ENCODE data around the gene PRKAR1A.
"Not testable (repeated sequence)": the region's sequence is repeated elsewhere in the genome, so short reads cannot be mapped to it uniquely, and the experiment has no call there.

The PRKAR1A gene

GRCh38 chr17:68576811-68577496 lies 64.7 kb downstream of the PRKAR1A start:
- no peaks in the 10 kb centered on the region for H3K4me1 ChIP-seq (ENCODE audit: control insufficient read depth, insufficient read depth, low read length)
- H3K36me3 ChIP-seq (ENCODE audit: control insufficient read depth, insufficient read depth, low read length) = no peaks in the 10 kb centered on the region
- H3K4me3 ChIP-seq (ENCODE audit: low read length) = no peak overlapping the region
- no peak overlapping the region for H3K9ac ChIP-seq (ENCODE audit: low read length)
- no peaks in the 10 kb centered on the region for H3K27me3 ChIP-seq (ENCODE audit: control insufficient read depth, insufficient read depth, low read length)
- no peaks in the 10 kb centered on the region for H3K9me3 ChIP-seq (ENCODE audit: control insufficient read depth, low read length)

- no peaks in the 10 kb centered on the region for H3K9me3 ChIP-seq (ENCODE audit: control insufficient read depth, low read length)
- no peak overlapping the region for H3K4me3 ChIP-seq (ENCODE audit: low read length)
- no peaks in the 10 kb centered on the region for H3K27me3 ChIP-seq (ENCODE audit: control insufficient read depth, insufficient read depth, low read length)
- no peaks in the 10 kb centered on the region for H3K36me3 ChIP-seq (ENCODE audit: control insufficient read depth, insufficient read depth, low read length)
- H3K4me1 ChIP-seq (ENCODE audit: control insufficient read depth, insufficient read depth, low read length) = no peaks in the 10 kb centered on the region
- H3K9ac ChIP-seq (ENCODE audit: low read length) = no peak overlapping the region
These were observed 65.2 kb downstream of the PRKAR1A start for GRCh38 chr17:68577497-68577821.

GRCh38 chr17:68578236-68578635 lies 66.0 kb downstream of the PRKAR1A start:
- Histone ChIP-seq H3K27me3 (ENCODE audit: control insufficient read depth, insufficient read depth, low read length) (no peaks in the 10 kb centered on the region), H3K4me1 (ENCODE audit: control insufficient read depth, insufficient read depth, low read length) (no peaks in the 10 kb centered on the region)

DNA sequence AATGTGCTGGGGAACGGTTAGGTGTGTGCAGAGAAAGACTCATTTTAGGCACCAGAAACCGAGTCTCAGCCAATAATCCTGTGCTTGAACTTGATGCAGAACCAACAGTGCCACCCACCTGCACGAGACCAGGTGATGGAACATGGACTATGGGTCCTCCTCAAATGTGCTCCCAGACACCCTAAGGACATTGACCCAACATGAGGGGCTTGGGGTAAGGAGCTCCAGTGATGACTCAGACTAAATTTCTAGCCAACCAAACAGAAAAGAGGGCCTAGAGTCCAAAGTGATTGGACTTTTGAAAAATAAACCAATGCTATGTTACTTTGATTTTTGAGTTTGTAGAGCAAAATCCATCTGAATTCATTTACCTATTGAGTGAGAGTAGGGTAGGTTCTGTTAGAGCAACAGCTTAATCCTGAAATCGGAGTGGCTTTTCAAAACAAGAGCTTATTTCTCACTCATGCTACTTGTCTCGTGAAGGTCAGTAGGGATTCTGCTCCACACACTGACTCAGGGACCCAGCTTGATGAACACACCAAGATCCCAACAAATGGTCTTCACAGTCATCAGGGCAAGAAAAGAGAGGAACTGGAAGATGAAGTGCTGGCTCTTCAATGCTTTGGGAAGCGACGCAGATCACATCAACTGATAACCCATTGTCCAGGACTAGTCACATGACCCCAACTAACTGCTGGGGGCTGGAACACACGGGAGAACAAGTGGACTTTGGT lies 67.1 kb downstream of the PRKAR1A start:
- Histone ChIP-seq H3K27me3 (ENCODE audit: control insufficient read depth, insufficient read depth, low read length) (no peaks in the 10 kb centered on the region), H3K9me3 (ENCODE audit: control insufficient read depth, low read length) (no peaks in the 10 kb centered on the region), H3K9ac (ENCODE audit: low read length) (no peak overlapping the region), H3K36me3 (ENCODE audit: control insufficient read depth, insufficient read depth, low read length) (no peaks in the 10 kb centered on the region), H3K4me3 (ENCODE audit: low read length) (no peak overlapping the region), H3K4me1 (ENCODE audit: control insufficient read depth, insufficient read depth, low read length) (no peaks in the 10 kb centered on the region)

More at GRCh38 chr17:68578236-68578635, 66.0 kb downstream of the PRKAR1A start:
- Histone ChIP-seq H3K9me3 (ENCODE audit: control insufficient read depth, low read length) (no peaks in the 10 kb centered on the region), H3K36me3 (ENCODE audit: control insufficient read depth, insufficient read depth, low read length) (no peaks in the 10 kb centered on the region), H3K4me3 (ENCODE audit: low read length) (no peak overlapping the region), H3K9ac (ENCODE audit: low read length) (no peak overlapping the region)

- H3K9ac ChIP-seq (ENCODE audit: low read length) = no peak overlapping the region
- no peaks in the 10 kb centered on the region for H3K27me3 ChIP-seq (ENCODE audit: control insufficient read depth, insufficient read depth, low read length)
- H3K4me1 ChIP-seq (ENCODE audit: control insufficient read depth, insufficient read depth, low read length) = no peaks in the 10 kb centered on the region
- H3K9me3 ChIP-seq (ENCODE audit: control insufficient read depth, low read length) = no peaks in the 10 kb centered on the region
- H3K36me3 ChIP-seq (ENCODE audit: control insufficient read depth, insufficient read depth, low read length) = no peaks in the 10 kb centered on the region
- no peak overlapping the region for H3K4me3 ChIP-seq (ENCODE audit: low read length)
These were observed 68.1 kb downstream of the PRKAR1A start for GRCh38 chr17:68580236-68580770.

DNA sequence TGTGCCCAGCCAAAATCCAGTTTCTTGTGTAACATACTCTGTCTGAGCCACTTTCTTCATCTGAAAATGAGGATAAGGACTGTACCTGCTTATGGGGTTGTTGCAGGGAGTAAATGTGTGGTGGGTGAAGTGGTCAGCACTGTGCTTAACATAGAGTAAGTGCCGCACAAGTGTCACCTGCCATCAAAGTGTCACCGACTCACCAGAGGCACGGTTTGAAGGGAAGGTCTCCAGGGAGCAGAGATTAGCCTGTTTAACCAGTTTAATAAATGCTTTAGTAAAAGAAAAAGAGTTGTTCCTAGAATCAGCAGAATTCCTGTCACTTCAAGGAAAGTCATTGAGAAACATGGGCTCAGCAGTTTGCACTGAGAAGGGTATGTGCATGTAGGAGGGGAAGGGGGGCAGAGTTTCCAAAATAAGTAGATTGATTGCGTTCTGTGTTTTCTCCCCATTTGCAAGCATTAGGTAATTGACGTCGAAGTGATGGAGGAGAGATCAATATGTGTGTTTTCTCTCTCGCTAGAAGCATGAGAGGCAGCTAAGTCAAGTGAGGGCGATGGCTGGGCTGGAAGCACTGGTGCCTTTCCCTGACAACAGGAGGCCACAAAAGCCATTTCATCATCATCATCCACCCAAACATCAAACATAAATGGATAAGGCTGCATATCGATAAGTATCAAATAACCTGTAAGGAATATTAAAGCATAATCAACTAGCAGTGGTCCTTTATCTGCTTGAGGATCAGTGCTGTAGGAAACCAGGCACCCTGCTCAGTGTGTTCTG lies 69.8 kb downstream of the PRKAR1A start:
- Histone ChIP-seq H3K4me3 (ENCODE audit: low read length) (no peak overlapping the region), H3K36me3 (ENCODE audit: control insufficient read depth, insufficient read depth, low read length) (no peaks in the 10 kb centered on the region), H3K4me1 (ENCODE audit: control insufficient read depth, insufficient read depth, low read length) (no peaks in the 10 kb centered on the region), H3K9ac (ENCODE audit: low read length) (no peak overlapping the region), H3K9me3 (ENCODE audit: control insufficient read depth, low read length) (no peaks in the 10 kb centered on the region), H3K27me3 (ENCODE audit: control insufficient read depth, insufficient read depth, low read length) (no peaks in the 10 kb centered on the region)

DNA sequence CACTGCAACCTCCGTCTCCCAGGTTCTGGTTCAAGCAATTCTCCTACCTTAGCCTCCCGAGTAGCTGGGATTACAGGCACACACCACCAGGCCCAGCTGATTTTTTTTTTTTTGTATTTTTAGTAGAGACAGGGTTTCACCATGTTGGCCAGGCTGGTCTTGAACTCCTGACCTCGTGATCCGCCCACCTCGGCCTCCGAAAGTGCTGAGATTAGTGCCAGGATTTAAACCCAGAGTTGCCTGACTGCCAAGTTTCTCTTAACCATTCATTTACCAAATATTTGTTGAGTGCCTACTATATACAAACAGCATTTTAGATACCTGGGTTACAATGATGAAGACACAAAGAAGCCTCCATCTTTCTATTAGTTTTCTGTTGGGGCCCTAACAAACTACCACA lies 70.6 kb downstream of the PRKAR1A start:
- not testable (repeated sequence) for H3K36me3 ChIP-seq (ENCODE audit: control insufficient read depth, insufficient read depth, low read length); H3K27me3 ChIP-seq (ENCODE audit: control insufficient read depth, insufficient read depth, low read length); H3K4me3 ChIP-seq (ENCODE audit: low read length); H3K9ac ChIP-seq (ENCODE audit: low read length); H3K9me3 ChIP-seq (ENCODE audit: control insufficient read depth, low read length); H3K4me1 ChIP-seq (ENCODE audit: control insufficient read depth, insufficient read depth, low read length)

DNA sequence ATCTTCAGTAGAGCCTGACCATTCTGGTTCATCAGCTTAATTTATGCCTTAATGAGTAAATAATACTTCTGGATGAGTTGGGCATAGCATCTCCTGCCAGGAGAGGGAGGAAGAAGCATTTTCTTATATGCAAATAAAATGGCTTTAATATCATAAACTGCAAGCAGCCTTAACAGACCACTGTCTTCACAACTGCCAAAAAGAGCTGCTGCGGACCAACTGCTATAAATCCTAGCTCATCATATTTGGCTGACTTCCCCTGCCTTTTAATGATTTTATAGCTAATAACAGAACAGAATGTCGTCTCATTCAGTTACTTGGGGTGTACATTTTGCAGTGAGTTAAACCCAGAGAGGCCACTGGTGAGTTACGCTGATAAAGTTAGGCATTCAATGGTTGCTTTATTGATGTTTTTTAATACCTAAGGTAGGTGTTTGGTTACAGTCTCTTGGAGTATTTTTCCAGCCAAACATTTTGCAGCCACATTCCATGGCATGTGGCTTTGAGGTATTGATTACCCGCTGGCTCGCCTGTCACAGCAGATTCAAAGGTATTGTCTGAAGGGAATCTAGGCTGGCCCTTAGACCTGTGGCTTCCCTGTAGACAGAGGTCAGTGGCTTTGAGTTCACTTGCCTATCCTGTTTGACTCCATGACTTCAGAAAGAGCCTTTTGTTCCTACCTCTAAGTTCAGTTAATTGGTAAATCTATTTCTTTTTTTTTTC lies 72.5 kb downstream of the PRKAR1A start:
- H3K4me3 ChIP-seq (ENCODE audit: low read length) = no peak overlapping the region
- H3K9me3 ChIP-seq (ENCODE audit: control insufficient read depth, low read length) = no peaks in the 10 kb centered on the region
- H3K4me1 ChIP-seq (ENCODE audit: control insufficient read depth, insufficient read depth, low read length) = no peaks in the 10 kb centered on the region
- no peaks in the 10 kb centered on the region for H3K36me3 ChIP-seq (ENCODE audit: control insufficient read depth, insufficient read depth, low read length)
- H3K9ac ChIP-seq (ENCODE audit: low read length) = no peak overlapping the region
- H3K27me3 ChIP-seq (ENCODE audit: control insufficient read depth, insufficient read depth, low read length) = no peaks in the 10 kb centered on the region

- Histone ChIP-seq H3K9ac (ENCODE audit: low read length) (no peak overlapping the region), H3K36me3 (ENCODE audit: control insufficient read depth, insufficient read depth, low read length) (no peaks in the 10 kb centered on the region), H3K4me1 (ENCODE audit: control insufficient read depth, insufficient read depth, low read length) (no peaks in the 10 kb centered on the region), H3K27me3 (ENCODE audit: control insufficient read depth, insufficient read depth, low read length) (no peaks in the 10 kb centered on the region), H3K9me3 (ENCODE audit: control insufficient read depth, low read length) (no peaks in the 10 kb centered on the region), H3K4me3 (ENCODE audit: low read length) (no peak overlapping the region)
These were observed 73.4 kb downstream of the PRKAR1A start for GRCh38 chr17:68585643-68586042.

DNA sequence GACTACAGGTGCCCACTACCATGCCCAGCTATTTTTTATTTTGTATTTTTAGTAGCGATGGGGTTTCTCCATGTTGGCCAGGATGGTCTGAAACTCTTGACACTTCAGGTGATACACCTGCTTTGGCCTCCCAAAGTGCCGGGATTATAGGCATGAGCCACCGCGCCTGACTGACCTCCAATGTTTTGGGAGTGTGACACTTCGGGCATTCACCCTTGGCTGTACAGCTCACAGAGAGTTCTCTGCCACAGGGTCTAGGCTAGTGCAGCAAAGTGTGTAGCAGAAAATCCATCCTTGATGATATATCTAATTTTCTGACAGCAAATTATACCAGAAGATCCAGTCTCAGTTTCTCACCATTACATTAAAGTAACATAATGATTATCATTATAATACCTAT lies 74.8 kb downstream of the PRKAR1A start:
- no peak overlapping the region for H3K4me3 ChIP-seq (ENCODE audit: low read length)
- no peaks in the 10 kb centered on the region for H3K36me3 ChIP-seq (ENCODE audit: control insufficient read depth, insufficient read depth, low read length)
- no peaks in the 10 kb centered on the region for H3K4me1 ChIP-seq (ENCODE audit: control insufficient read depth, insufficient read depth, low read length)
- H3K27me3 ChIP-seq (ENCODE audit: control insufficient read depth, insufficient read depth, low read length) = no peaks in the 10 kb centered on the region
- H3K9ac ChIP-seq (ENCODE audit: low read length) = no peak overlapping the region
- H3K9me3 ChIP-seq (ENCODE audit: control insufficient read depth, low read length) = no peaks in the 10 kb centered on the region

GRCh38 chr17:68587847-68588246 lies 75.6 kb downstream of the PRKAR1A start:
- no peaks in the 10 kb centered on the region for H3K9me3 ChIP-seq (ENCODE audit: control insufficient read depth, low read length)
- no peaks in the 10 kb centered on the region for H3K4me1 ChIP-seq (ENCODE audit: control insufficient read depth, insufficient read depth, low read length)
- no peaks in the 10 kb centered on the region for H3K27me3 ChIP-seq (ENCODE audit: control insufficient read depth, insufficient read depth, low read length)
- H3K9ac ChIP-seq (ENCODE audit: low read length) = no peak overlapping the region
- no peaks in the 10 kb centered on the region for H3K36me3 ChIP-seq (ENCODE audit: control insufficient read depth, insufficient read depth, low read length)
- H3K4me3 ChIP-seq (ENCODE audit: low read length) = no peak overlapping the region

All from mucosa of stomach (tissue), 1 donor.